Putamen (tissue), 1 donor: ENCODE results near the gene AOC1.
"Not testable (repeated sequence)": the region's sequence is repeated elsewhere in the genome, so short reads cannot be mapped to it uniquely, and the experiment has no call there.

Experiments used
- DNase-seq: peaks from one replicate; pipeline ENCODE4 v3.0.0-alpha.2; 2016; ENCODE audit warnings: low spot score

Gene AOC1, protein sequence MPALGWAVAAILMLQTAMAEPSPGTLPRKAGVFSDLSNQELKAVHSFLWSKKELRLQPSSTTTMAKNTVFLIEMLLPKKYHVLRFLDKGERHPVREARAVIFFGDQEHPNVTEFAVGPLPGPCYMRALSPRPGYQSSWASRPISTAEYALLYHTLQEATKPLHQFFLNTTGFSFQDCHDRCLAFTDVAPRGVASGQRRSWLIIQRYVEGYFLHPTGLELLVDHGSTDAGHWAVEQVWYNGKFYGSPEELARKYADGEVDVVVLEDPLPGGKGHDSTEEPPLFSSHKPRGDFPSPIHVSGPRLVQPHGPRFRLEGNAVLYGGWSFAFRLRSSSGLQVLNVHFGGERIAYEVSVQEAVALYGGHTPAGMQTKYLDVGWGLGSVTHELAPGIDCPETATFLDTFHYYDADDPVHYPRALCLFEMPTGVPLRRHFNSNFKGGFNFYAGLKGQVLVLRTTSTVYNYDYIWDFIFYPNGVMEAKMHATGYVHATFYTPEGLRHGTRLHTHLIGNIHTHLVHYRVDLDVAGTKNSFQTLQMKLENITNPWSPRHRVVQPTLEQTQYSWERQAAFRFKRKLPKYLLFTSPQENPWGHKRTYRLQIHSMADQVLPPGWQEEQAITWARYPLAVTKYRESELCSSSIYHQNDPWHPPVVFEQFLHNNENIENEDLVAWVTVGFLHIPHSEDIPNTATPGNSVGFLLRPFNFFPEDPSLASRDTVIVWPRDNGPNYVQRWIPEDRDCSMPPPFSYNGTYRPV

DNA sequence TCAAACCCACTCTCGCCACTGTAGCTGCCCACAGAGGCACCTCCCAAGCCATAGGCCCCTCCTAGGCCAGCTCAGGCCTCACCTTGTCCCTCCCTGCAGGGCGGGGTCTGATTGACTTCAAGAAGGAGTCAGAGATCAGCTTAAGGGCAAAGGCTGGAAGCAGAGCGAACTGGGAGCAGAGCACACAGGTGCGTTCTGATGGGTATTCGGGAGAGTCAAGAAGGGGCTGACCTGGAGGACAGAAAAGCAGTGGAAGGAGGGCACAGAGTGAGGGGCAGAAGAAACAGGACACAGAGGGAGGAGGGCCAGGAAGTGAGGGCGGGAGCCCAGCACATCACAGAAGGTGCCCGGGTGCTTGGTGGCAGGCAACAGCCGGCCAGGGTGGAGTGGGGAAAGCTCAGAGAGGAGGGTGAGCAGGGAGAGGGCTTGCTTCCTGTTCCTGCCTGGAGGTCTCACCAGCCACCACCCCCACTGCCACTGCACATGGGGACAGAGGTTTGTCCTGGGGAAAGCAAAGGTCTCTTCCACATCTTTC, at the start of gene AOC1:
Gene AOC1, plus strand, starts transcription at position 147 of the 535 bp plus-strand sequence. CDS start 3,954 bp downstream, outside the sequence.
- DNase-seq, result no peak

DNA sequence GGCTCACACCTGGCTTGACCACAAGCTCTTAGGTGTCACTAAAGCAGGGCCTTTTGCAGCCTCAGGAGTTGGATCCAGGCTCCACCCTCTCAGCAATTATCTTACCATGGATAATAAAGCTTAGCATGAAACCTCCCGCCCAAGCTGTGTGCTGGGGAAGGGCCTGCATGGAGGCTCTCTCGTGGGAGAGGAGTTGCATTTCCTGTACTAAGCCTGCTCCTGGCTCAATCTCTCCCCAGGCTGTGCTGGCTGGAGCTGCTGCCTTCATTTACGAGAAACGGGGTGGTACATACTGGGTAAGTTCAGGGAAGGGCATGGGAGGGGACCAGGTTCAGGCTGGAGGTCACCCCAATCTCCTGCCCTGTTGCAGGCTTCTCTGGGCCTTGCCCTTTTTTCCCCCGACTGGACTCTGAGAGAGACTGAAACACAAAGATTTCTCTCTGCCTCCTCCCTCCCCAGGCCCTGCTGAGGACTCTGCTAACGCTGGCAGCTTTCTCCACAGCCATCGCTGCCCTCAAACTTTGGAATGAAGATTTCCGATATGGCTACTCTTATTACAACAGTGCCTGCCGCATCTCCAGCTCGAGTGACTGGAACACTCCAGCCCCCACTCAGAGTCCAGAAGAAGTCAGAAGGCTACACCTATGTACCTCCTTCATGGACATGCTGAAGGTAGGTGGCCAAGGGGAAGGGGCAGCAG, 49.0 kb upstream of the AOC1 start:
- no peak for DNase-seq

DNA sequence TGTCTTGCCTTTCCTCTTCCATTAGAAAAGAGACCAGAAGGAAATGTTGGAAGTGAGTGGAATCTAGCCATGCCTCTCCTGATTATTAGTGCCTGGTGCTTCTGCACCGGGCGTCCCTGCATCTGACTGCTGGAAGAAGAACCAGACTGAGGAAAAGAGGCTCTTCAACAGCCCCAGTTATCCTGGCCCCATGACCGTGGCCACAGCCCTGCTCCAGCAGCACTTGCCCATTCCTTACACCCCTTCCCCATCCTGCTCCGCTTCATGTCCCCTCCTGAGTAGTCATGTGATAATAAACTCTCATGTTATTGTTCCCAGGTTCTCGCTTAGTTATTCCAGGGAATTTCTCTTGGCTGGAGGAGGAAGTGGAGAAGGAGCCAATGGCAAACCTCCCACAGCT, 47.5 kb upstream of the AOC1 start:
- DNase-seq, result no peak

DNA sequence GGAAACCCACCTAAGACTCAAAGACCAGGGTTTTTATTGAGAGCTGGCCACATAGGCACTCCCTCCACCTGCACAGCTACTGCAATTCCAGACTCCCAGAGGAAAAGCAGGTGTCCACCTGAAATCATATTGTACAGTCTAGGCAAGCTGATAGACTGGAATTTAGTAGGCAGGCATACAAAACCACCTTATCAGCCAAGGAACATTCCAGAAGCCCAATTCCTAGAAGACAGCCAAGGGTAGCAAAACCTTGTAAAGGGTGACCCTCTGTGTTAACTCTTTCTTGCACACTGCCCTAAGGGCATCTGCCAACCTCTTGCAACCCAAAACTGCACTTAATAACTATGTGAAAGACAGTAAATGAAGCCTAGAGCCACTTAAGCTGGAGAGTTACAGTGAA, 46.5 kb upstream of the AOC1 start:
- no peak for DNase-seq

DNA sequence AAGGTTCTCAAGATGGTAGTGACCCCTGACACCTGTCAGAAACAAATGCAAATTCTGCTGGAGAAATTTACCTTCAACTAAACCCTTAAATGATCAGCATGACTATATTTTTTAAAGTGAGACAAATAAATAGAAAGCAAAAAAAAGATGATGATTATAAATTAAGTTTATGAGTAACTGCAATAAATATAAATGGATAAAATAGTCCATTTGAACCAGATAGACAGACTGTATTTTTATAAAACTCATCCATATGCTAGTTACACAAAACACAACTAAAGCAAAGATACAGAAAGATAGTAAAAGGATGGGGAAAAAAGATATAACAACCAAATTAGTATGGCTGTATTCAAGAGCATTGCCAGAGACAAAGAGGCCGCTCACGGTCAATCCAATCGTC, 45.9 kb upstream of the AOC1 start:
- no peak for DNase-seq

DNA sequence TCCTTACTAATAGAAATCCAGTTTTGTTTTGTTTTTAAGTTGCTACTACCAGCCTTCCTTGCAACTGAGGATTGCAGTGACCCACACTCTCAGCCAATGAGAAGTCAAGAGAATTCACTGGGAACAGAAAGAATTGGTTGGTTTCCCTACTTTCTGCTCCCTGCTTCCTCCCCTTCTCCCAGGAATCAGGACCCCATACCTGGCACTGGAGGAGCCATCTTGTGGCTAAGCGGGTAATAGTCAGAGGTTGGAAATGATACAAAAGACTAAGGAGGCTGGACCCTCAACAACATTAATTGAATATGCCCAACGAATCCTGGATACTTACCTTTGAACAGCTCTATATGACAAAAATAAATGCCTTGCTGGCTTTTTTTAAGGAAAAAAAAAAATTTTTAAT, 45.5 kb upstream of the AOC1 start:
- no peak for DNase-seq

- DNase-seq, result not testable (repeated sequence)
These were observed 44.5 kb upstream of the AOC1 start for GRCh38 chr7:150807616-150808438.

GRCh38 chr7:150814328-150815001, 37.9 kb upstream of the AOC1 start:
- no peak for DNase-seq

- no peak for DNase-seq
These were observed 33.3 kb upstream of the AOC1 start for GRCh38 chr7:150818971-150819370.

- DNase-seq, result no peak
These were observed 32.2 kb upstream of the AOC1 start for GRCh38 chr7:150820148-150820547.

GRCh38 chr7:150820578-150821198, 31.6 kb upstream of the AOC1 start:
- no peak for DNase-seq

DNA sequence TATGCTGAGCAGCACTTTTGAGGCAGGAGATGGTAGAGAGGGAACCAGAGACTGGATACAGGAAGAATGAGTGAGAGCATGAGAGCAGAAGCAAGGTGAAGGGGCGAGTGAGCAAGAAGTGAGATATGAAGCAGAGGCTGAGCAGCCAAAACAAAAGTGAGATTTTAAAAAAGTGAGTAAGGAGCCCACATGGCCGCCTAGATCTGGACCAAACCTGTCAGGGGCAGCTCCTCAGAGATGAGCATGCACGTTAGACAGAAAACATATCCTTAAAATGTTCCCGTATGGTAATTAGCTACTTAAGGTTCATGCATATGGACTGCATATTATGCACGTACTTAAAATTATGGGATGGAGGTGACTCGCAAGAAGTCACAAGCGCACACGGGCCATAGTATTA, 29.3 kb upstream of the AOC1 start:
- DNase-seq, result no peak

- DNase-seq, result no peak
These were observed 28.7 kb upstream of the AOC1 start for GRCh38 chr7:150823484-150824126.

- no peak for DNase-seq
These were observed 27.7 kb upstream of the AOC1 start for GRCh38 chr7:150824379-150825177.

DNA sequence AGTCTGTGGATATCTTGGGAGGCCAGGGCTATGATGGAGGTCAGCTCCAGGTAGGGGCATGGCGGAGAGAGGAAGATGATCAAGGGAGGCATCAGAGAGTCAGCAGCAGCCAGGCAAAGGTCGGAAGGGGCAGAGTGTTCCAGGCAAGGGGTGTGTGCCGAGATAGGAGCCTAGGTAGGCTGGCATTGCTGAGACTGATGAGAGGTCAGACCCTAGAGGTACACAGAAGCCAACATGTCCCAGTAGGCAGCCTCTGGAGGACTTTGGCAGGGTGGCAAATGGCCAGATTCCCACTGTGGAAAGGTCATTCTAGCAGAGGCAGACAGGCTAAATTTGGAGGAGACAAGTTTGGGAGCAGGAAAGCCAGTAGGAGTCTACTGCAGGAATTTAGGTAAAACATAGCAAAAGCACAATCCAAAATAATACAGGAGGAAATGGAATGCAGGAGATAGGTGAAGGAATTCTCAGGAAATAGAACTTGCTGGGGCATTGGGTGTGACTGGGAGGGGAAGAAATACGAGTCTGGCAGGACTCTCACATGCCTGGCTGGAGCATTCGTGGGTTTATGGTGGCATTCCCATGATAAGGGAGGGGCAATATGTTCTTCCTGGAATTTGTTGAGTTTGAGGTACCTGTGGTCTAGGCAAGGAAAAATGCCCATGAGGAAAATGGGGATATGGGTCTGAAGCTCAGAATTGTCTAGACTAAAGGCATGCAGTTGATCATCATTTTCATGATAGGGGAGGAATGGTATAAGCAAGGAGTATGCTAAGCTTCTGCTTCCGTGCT, 26.1 kb upstream of the AOC1 start:
- no peak for DNase-seq

DNA sequence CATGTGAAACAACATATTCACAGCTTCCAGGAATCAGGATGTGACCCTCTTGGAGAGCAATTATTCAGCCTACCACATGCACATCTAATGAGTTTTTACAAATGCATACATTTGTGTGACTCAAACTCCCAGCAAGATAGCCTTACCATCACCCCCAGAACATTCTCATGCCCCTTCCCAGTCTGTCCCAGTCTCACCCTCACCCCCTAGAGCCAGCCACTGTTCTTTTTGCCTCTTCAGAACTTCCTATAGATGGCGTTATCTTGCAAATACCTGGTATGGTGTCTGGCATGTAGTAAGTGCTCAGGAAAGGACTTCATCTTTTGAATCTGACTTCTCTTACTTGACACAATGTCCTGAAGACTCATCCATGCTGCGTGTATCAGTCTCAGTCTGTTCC, 23.9 kb upstream of the AOC1 start:
- DNase-seq, result no peak

DNA sequence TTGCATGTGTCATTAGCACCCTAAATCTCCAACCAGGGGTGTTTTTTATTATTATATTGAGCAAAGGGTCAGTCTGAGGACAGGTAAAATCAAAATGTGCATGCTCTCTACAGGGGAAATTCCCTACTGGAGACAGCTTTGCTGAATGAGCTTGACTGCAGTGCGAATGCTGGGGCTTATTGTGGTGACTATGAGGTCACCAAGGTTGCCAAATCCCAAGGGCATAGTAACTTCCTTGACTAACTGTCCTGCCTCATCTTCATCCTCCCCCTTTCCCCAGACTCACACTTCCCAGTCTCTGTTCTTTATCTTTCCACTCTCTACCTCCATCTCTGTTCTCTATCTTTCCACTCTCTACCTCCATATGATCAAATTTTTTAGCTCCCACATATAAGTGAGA, 22.9 kb upstream of the AOC1 start:
- DNase-seq, result no peak

GRCh38 chr7:150830937-150831336, 21.4 kb upstream of the AOC1 start:
- no peak for DNase-seq
